CD8-positive, alpha-beta memory T cell (primary cell): ENCODE measurements around the gene GPR176. TPM values are rescaled to one million over a fixed set of nuclear protein-coding genes. Genes with fewer than 3 reads are reported as not detected.

Source experiments
- CTCF ChIA-PET: fragments of 350-600 bp; sonication (Branson Sonifier 250); formaldehyde crosslinking; loops from one replicate; lab custom pipeline; 2021; ENCODE audit warnings: antibody characterized with exemption; lab: Charles Lee
- POLR2A ChIA-PET: fragments of 350-600 bp; sonication (Branson Sonifier 250); formaldehyde crosslinking; loops from one replicate; lab custom pipeline; 2021; ENCODE audit warnings: antibody characterized with exemption; lab: Charles Lee
- DNase-seq, 5 donors: peaks; one replicate each; pipeline versions ENCODE4 v3.0.0 to v3.0.0-alpha.2; 2020 to 2022; ENCODE audit warnings: mixed read lengths in 1 of 5
- H3K27ac ChIP-seq: one replicate; pipeline ENCODE4 v1.7.0; 2013; ENCODE audit warnings: low read depth, mild to moderate bottlenecking, low read length, moderate library complexity
- H3K27me3 ChIP-seq: 2 replicates; pipeline ENCODE4 v1.7.0; 2013; ENCODE audit warnings: low read length, mild to moderate bottlenecking; ENCODE audit not compliant: insufficient read depth, poor library complexity, severe bottlenecking
- H3K36me3 ChIP-seq: 2 replicates; pipeline ENCODE4 v1.7.0; 2013; ENCODE audit warnings: mild to moderate bottlenecking, low read length, moderate library complexity; ENCODE audit not compliant: insufficient read depth
- H3K4me1 ChIP-seq: 2 replicates; pipeline ENCODE4 v1.7.0; 2013; ENCODE audit warnings: mild to moderate bottlenecking, low read length, moderate library complexity; ENCODE audit not compliant: insufficient read depth
- H3K4me3 ChIP-seq: 2 replicates; pipeline ENCODE4 v1.7.0; 2013; ENCODE audit warnings: mild to moderate bottlenecking, low read length
- H3K9me3 ChIP-seq: 2 replicates; pipeline ENCODE4 v1.7.0; 2013; ENCODE audit warnings: mild to moderate bottlenecking, low read length
- H3K27ac Mint-ChIP-seq, 8 donors: one replicate each; pipeline ENCODE4 v1.8.0; 2020 to 2021; ENCODE audit warnings: mixed read lengths in 8 of 8, mild to moderate bottlenecking in 6 of 8, inconsistent platforms in 3 of 8, moderate library complexity in 3 of 8
- H3K27me3 Mint-ChIP-seq, 2 donors: one replicate each; pipeline ENCODE4 v1.8.0; 2020 to 2021; ENCODE audit warnings: mixed read lengths in 2 of 2, mild to moderate bottlenecking in 1 of 2, moderate library complexity in 1 of 2
- H3K36me3 Mint-ChIP-seq, 3 donors: one replicate each; pipeline ENCODE4 v1.8.0; 2020 to 2021; ENCODE audit warnings: mixed read lengths in 3 of 3, inconsistent platforms in 1 of 3, mild to moderate bottlenecking in 1 of 3
- H3K4me1 Mint-ChIP-seq, 3 donors: one replicate each; pipeline ENCODE4 v1.8.0; 2020 to 2021; ENCODE audit warnings: mixed read lengths in 3 of 3, inconsistent platforms in 1 of 3, mild to moderate bottlenecking in 1 of 3
- H3K4me3 Mint-ChIP-seq, 7 donors: one replicate each; pipeline ENCODE4 v1.8.0; 2020 to 2021; ENCODE audit warnings: mixed read lengths in 7 of 7, mild to moderate bottlenecking in 6 of 7, moderate library complexity in 4 of 7, inconsistent platforms in 2 of 7
- H3K9me3 Mint-ChIP-seq, 5 donors: one replicate each; pipeline ENCODE4 v1.8.0; 2020 to 2022; ENCODE audit warnings: mixed read lengths in 5 of 5, mild to moderate bottlenecking in 3 of 5, moderate library complexity in 2 of 5, inconsistent platforms in 1 of 5
- polyA plus RNA-seq: library from polyadenylated mRNA; unstranded; fragments of 300-500 nt; fragmentation: Illumina TruSeq; gene quantifications from one replicate; pipeline ENCODE4 v1.2.3, GENCODE V29; 2021
- total RNA-seq, 2 experiments: library from RNA; stranded (reverse); gene quantifications; one replicate each; pipeline ENCODE4 v1.2.3, GENCODE V29; 2021

GPR176 gene
- total and polyA plus RNA-seq, 3 experiments from 2014 or later: 0.20 TPM; not detected in 2

GRCh38 chr15:39798382-39798781, 121.7 kb downstream of the GPR176 start:
- Mint-ChIP-seq H3K9me3 (no peaks in the 10 kb centered on the region), H3K27ac (no peak overlapping the region), H3K27me3 (peaks cover 28 to 74% of the 10 kb centered on the region in 2 donors), H3K36me3 (peaks cover 0 to 1% (median 0%) of the 10 kb centered on the region in 3 donors), H3K4me1 (no peaks in the 10 kb centered on the region), H3K4me3 (no peak overlapping the region)
- POLR2A ChIA-PET: no interaction called here
- Histone ChIP-seq H3K27ac (no peak overlapping the region), H3K4me1 (no peaks in the 10 kb centered on the region), H3K27me3 (no peaks in the 10 kb centered on the region), H3K4me3 (no peak overlapping the region), H3K9me3 (no peaks in the 10 kb centered on the region), H3K36me3 (no peaks in the 10 kb centered on the region)
- no peak for DNase-seq
- CTCF ChIA-PET: no interaction called here

GRCh38 chr15:39797407-39797806, 122.7 kb downstream of the GPR176 start:
- Mint-ChIP-seq H3K27ac (no peak overlapping the region), H3K4me3 (no peak overlapping the region), H3K4me1 (no peaks in the 10 kb centered on the region), H3K27me3 (peaks cover 27 to 69% of the 10 kb centered on the region in 2 donors), H3K36me3 (peaks cover 0 to 1% (median 0%) of the 10 kb centered on the region in 3 donors), H3K9me3 (no peaks in the 10 kb centered on the region)
- no peaks in the 10 kb centered on the region for H3K4me1 ChIP-seq
- H3K27me3 ChIP-seq: no peaks in the 10 kb centered on the region
- CTCF ChIA-PET: no interaction called here
- H3K36me3 ChIP-seq: no peaks in the 10 kb centered on the region
- no peak for DNase-seq
- no peak overlapping the region for H3K4me3 ChIP-seq
- no peaks in the 10 kb centered on the region for H3K9me3 ChIP-seq
- H3K27ac ChIP-seq: no peak overlapping the region
- POLR2A ChIA-PET: interaction anchor here (0.5 kb wide), 1 partner anchor 387 kb away, joined by 3 read pairs; no protein-coding TSS in a partner anchor

- no peaks in the 10 kb centered on the region for H3K4me1 ChIP-seq
- ChIA-PET POLR2A (no interaction called here), CTCF (no interaction called here)
- Mint-ChIP-seq H3K4me1 (no peaks in the 10 kb centered on the region), H3K4me3 (no peak overlapping the region), H3K9me3 (no peaks in the 10 kb centered on the region), H3K27me3 (peaks cover 27 to 63% of the 10 kb centered on the region in 2 donors), H3K36me3 (peaks cover 0 to 1% (median 0%) of the 10 kb centered on the region in 3 donors), H3K27ac (no peak overlapping the region)
- no peak overlapping the region for H3K27ac ChIP-seq
- no peak overlapping the region for H3K4me3 ChIP-seq
- no peaks in the 10 kb centered on the region for H3K9me3 ChIP-seq
- no peak for DNase-seq
- H3K27me3 ChIP-seq: no peaks in the 10 kb centered on the region
- H3K36me3 ChIP-seq: no peaks in the 10 kb centered on the region
Measured at GRCh38 chr15:39796601-39797000, 123.5 kb downstream of the GPR176 start.

- Mint-ChIP-seq H3K9me3 (no peaks in the 10 kb centered on the region), H3K27ac (peak overlapping the region in 1 of 8 donors; percentile 50), H3K27me3 (peaks cover 25 to 52% of the 10 kb centered on the region in 2 donors), H3K4me1 (no peaks in the 10 kb centered on the region), H3K4me3 (no peak overlapping the region), H3K36me3 (peaks cover 0 to 1% (median 0%) of the 10 kb centered on the region in 3 donors)
- Histone ChIP-seq H3K27me3 (no peaks in the 10 kb centered on the region), H3K36me3 (no peaks in the 10 kb centered on the region), H3K4me3 (no peak overlapping the region), H3K4me1 (no peaks in the 10 kb centered on the region), H3K27ac (no peak overlapping the region), H3K9me3 (no peaks in the 10 kb centered on the region)
- no peak for DNase-seq
- ChIA-PET POLR2A (no interaction called here), CTCF (no interaction called here)
Measured at GRCh38 chr15:39795486-39795885, 124.6 kb downstream of the GPR176 start.

- peaks cover 0 to 1% (median 0%) of the 10 kb centered on the region in 3 donors for H3K36me3 Mint-ChIP-seq
- H3K36me3 ChIP-seq: no peaks in the 10 kb centered on the region
- H3K27ac Mint-ChIP-seq: peak overlapping the region in 1 of 8 donors; percentile 50
- peaks cover 25 to 46% of the 10 kb centered on the region in 2 donors for H3K27me3 Mint-ChIP-seq
- ChIA-PET POLR2A (no interaction called here), CTCF (no interaction called here)
- H3K27me3 ChIP-seq: no peaks in the 10 kb centered on the region
- H3K4me3 ChIP-seq: no peak overlapping the region
- H3K4me1 Mint-ChIP-seq: no peaks in the 10 kb centered on the region
- H3K27ac ChIP-seq: no peak overlapping the region
- H3K4me3 Mint-ChIP-seq: no peak overlapping the region
- H3K9me3 ChIP-seq: no peaks in the 10 kb centered on the region
- H3K4me1 ChIP-seq: no peaks in the 10 kb centered on the region
- H3K9me3 Mint-ChIP-seq: no peaks in the 10 kb centered on the region
- DNase-seq: no peak
Measured at GRCh38 chr15:39794954-39795353, 125.1 kb downstream of the GPR176 start.

GRCh38 chr15:39793923-39794322, 126.1 kb downstream of the GPR176 start:
- Histone ChIP-seq H3K9me3 (no peaks in the 10 kb centered on the region), H3K27ac (no peak overlapping the region), H3K36me3 (no peaks in the 10 kb centered on the region), H3K4me1 (no peaks in the 10 kb centered on the region), H3K27me3 (no peaks in the 10 kb centered on the region), H3K4me3 (no peak overlapping the region)
- DNase-seq: no peak
- Mint-ChIP-seq H3K4me1 (no peaks in the 10 kb centered on the region), H3K4me3 (no peak overlapping the region), H3K9me3 (no peaks in the 10 kb centered on the region), H3K27ac (no peak overlapping the region), H3K36me3 (peaks cover 0 to 1% (median 0%) of the 10 kb centered on the region in 3 donors), H3K27me3 (peaks cover 23 to 38% of the 10 kb centered on the region in 2 donors)
- CTCF ChIA-PET: no interaction called here
- POLR2A ChIA-PET: no interaction called here

- H3K27ac ChIP-seq: no peak overlapping the region
- peaks cover 0 to 3% (median 1%) of the 10 kb centered on the region in 3 donors for H3K4me1 Mint-ChIP-seq
- H3K9me3 ChIP-seq: no peaks in the 10 kb centered on the region
- DNase-seq: no peak
- H3K4me3 ChIP-seq: no peak overlapping the region
- no peak overlapping the region for H3K27ac Mint-ChIP-seq
- ChIA-PET POLR2A (interaction anchor here (0.7 kb wide), 1 partner anchor 20 kb away, joined by 7 read pairs; no protein-coding TSS in a partner anchor), CTCF (no interaction called here)
- no peak overlapping the region for H3K4me3 Mint-ChIP-seq
- no peaks in the 10 kb centered on the region for H3K9me3 Mint-ChIP-seq
- H3K36me3 ChIP-seq: no peaks in the 10 kb centered on the region
- H3K27me3 Mint-ChIP-seq: peaks cover 17 to 28% of the 10 kb centered on the region in 2 donors
- H3K27me3 ChIP-seq: no peaks in the 10 kb centered on the region
- H3K36me3 Mint-ChIP-seq: no peaks in the 10 kb centered on the region
- H3K4me1 ChIP-seq: no peaks in the 10 kb centered on the region
Measured at GRCh38 chr15:39792844-39793335, 127.2 kb downstream of the GPR176 start.

GRCh38 chr15:39792025-39792843, 127.8 kb downstream of the GPR176 start:
- H3K27me3 ChIP-seq: no peaks in the 10 kb centered on the region
- Mint-ChIP-seq H3K4me1 (peaks cover 0 to 6% (median 3%) of the 10 kb centered on the region in 3 donors), H3K9me3 (no peaks in the 10 kb centered on the region), H3K36me3 (no peaks in the 10 kb centered on the region), H3K27me3 (peaks cover 14 to 23% of the 10 kb centered on the region in 2 donors), H3K27ac (no peak overlapping the region), H3K4me3 (no peak overlapping the region)
- no peak for DNase-seq
- no peak overlapping the region for H3K4me3 ChIP-seq
- H3K36me3 ChIP-seq: no peaks in the 10 kb centered on the region
- CTCF ChIA-PET: no interaction called here
- H3K9me3 ChIP-seq: no peaks in the 10 kb centered on the region
- no peak overlapping the region for H3K27ac ChIP-seq
- POLR2A ChIA-PET: interaction anchor here (0.6 to 0.7 kb wide), 3 partner anchors 20 to 36 kb away, joined by 3 to 7 read pairs (median 5); no protein-coding TSS in a partner anchor
- no peaks in the 10 kb centered on the region for H3K4me1 ChIP-seq
